ENCODE results near the gene BRAP. TPM values are rescaled to one million over a fixed set of nuclear protein-coding genes. Genes with fewer than 3 reads are reported as not detected.
"Not testable (repeated sequence)": the region's sequence is repeated elsewhere in the genome, so short reads cannot be mapped to it uniquely, and the experiment has no call there.

BRAP gene
- total RNA-seq, 1 experiment from 2014 or later: 23.6 TPM

DNA sequence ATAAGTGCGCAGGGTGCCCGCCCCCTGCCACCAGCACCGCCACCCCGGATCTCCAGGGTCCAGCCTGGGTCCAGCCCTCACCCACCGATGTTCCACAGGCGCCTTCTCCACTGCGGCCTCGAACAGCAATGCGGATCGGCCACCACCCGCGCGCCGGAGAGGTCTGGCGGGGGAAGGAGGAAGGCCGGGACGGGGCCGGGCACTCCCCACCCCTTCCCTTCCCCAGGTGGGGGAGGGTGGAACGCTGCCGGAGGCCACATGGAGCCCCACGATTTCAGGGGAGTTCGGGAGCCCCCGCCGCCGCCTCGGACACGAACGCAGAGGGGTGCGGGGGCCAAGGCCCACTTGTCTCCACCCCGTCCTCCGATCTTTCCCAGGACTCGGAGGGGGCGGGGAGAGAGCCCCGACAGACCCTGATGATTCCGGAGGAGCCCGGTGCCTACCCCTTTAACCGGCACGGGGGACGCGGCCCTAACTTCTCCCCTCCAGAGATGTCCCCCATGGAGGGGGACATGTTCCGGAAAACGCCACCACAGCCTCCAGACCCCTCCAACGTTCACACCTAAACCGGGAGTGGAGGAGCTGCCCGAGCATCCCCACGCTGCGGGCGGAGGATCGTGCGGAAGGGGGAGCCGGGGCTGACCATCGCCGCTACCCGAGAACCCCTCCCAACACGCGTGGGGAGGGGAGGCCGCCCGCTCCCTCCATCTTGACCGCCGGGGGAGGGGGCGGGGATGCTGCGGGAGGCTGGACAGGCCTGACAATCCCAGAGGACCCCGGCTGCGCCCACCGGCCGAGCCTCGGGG, 87.7 kb downstream of the BRAP start:
- Histone ChIP-seq H3K27ac (ENCODE audit: low read depth, low read length, poor library complexity, severe bottlenecking) (peak overlapping the region; percentile 98), H3K27me3 (replicated peaks; ENCODE audit: insufficient read depth, low read depth, low read length, poor library complexity) (no peaks in the 10 kb centered on the region), H3K4me3 (ENCODE audit: low read depth, low read length, poor library complexity, severe bottlenecking) (peak overlapping the region; percentile 83), H3K9me3 (ENCODE audit: low read depth, low read length, poor library complexity, severe bottlenecking) (no peaks in the 10 kb centered on the region), H3K36me3 (ENCODE audit: insufficient read depth, low read length, poor library complexity, severe bottlenecking) (no peaks in the 10 kb centered on the region), H3K4me1 (ENCODE audit: insufficient read depth, low read length, poor library complexity, severe bottlenecking) (peaks cover 15% of the 10 kb centered on the region)
- peak; percentile 38 for DNase-seq (ENCODE audit: low spot score)
- intact Hi-C loops (cut with micrococcal nuclease; ENCODE audit: unreplicated experiment): loop anchor here (5.0 kb wide), 1 partner anchor 191 kb away; the partner anchor contains the start of gene SH2B3
- ChIA-PET CTCF (no interaction called here), POLR2A (ENCODE audit: low non-redundant PET) (no interaction called here)
- BruUV-seq (replicated peaks): no TSS peak
- TF ChIP-seq, protein P1, sequence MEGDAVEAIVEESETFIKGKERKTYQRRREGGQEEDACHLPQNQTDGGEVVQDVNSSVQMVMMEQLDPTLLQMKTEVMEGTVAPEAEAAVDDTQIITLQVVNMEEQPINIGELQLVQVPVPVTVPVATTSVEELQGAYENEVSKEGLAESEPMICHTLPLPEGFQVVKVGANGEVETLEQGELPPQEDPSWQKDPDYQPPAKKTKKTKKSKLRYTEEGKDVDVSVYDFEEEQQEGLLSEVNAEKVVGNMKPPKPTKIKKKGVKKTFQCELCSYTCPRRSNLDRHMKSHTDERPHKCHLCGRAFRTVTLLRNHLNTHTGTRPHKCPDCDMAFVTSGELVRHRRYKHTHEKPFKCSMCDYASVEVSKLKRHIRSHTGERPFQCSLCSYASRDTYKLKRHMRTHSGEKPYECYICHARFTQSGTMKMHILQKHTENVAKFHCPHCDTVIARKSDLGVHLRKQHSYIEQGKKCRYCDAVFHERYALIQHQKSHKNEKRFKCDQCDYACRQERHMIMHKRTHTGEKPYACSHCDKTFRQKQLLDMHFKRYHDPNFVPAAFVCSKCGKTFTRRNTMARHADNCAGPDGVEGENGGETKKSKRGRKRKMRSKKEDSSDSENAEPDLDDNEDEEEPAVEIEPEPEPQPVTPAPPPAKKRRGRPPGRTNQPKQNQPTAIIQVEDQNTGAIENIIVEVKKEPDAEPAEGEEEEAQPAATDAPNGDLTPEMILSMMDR (conservative IDR thresholded peaks at IDR 0.05; ENCODE audit: low read depth, low read length): no peak
- no peak for TF ChIP-seq EZH2 (IDR thresholded peaks at IDR 0.05; ENCODE audit: borderline replicate concordance, low read depth, low read length, poor library complexity, severe bottlenecking)

DNA sequence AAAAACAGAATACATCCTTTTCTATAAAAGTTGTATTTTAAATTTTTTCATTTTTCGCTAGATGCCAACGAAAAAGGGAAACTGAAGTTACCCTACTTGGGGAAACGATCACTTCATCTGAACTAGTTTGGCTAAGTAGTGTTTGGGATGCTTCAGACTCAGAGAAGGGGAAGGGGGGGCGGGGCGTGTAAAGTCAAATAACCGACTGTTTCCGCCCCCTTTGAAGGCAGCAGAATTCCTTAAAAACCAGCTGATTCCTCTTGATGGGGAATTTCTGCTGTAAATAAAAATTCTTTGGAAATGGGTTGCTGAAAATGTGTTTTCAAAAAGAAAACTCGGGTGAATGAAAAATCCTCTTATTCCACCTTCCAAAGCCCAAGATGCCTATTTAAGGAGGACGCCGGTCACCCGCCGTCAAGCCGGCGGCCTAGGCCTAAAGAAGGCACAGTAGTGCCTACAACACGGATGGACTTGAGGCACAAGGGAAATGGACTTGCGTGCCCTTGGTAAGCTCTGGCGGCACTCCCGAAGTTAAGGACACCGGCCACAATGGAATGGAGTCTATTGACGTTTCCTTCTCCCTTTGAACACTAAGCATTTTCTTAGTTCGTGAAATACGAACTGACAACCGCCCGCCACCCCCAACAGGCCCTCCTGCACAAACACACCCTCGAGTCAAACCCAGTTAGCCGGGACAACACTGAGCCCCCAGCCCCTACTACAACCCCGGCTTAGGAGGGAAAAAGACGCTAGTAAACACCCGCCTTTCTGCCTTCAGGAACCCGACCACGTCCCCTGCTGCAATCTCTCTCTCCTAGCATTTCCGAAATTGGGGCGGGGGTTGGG, 88.5 kb downstream of the BRAP start:
- Histone ChIP-seq H3K4me3 (ENCODE audit: low read depth, low read length, poor library complexity, severe bottlenecking) (peak overlapping the region; percentile 83), H3K27me3 (replicated peaks; ENCODE audit: insufficient read depth, low read depth, low read length, poor library complexity) (no peaks in the 10 kb centered on the region), H3K27ac (ENCODE audit: low read depth, low read length, poor library complexity, severe bottlenecking) (peak overlapping the region; percentile 98), H3K9me3 (ENCODE audit: low read depth, low read length, poor library complexity, severe bottlenecking) (no peaks in the 10 kb centered on the region), H3K4me1 (ENCODE audit: insufficient read depth, low read length, poor library complexity, severe bottlenecking) (peaks cover 15% of the 10 kb centered on the region), H3K36me3 (ENCODE audit: insufficient read depth, low read length, poor library complexity, severe bottlenecking) (no peaks in the 10 kb centered on the region)
- ChIA-PET CTCF (no interaction called here), POLR2A (ENCODE audit: low non-redundant PET) (no interaction called here)
- DNase-seq (ENCODE audit: low spot score): peak; percentile 66
- no peak for TF ChIP-seq EZH2 (IDR thresholded peaks at IDR 0.05; ENCODE audit: borderline replicate concordance, low read depth, low read length, poor library complexity, severe bottlenecking)
- TF ChIP-seq, protein P1 (conservative IDR thresholded peaks at IDR 0.05; ENCODE audit: low read depth, low read length): no peak
- intact Hi-C loops (cut with micrococcal nuclease; ENCODE audit: unreplicated experiment): loop anchor here (5.0 kb wide), 1 partner anchor 190 kb away; the partner anchor contains the start of gene SH2B3
- BruUV-seq (replicated peaks): TSS peak; percentile 58

DNA sequence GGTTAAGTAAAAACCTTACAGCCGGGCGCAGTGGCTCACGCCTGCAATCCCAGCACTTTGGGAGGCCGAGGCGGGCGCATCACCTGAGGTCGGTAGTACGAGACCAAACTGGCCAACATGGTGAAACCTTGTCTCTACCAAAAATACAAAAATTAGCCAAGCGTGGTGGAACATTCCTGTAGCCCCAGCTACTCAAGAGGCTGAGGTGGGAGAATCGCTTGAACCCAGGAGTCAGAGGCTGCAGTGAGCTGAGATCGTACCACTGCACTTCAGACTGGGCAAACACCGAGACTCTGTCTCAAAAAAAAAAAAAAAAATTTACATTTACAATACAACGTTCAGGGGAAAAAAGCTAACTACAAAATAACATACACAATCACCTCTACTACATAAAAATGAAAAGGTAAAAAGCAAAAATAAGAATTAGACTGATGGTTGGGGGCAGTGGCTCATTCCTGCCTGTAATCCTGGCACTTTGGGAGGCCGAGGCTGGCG, 90.4 kb downstream of the BRAP start:
- H3K4me3 ChIP-seq (ENCODE audit: low read depth, low read length, poor library complexity, severe bottlenecking); H3K36me3 ChIP-seq (ENCODE audit: insufficient read depth, low read length, poor library complexity, severe bottlenecking); BruUV-seq (replicated peaks); H3K9me3 ChIP-seq (ENCODE audit: low read depth, low read length, poor library complexity, severe bottlenecking); H3K27me3 ChIP-seq (replicated peaks; ENCODE audit: insufficient read depth, low read depth, low read length, poor library complexity); DNase-seq (ENCODE audit: low spot score); H3K27ac ChIP-seq (ENCODE audit: low read depth, low read length, poor library complexity, severe bottlenecking): not testable (repeated sequence)
- peaks cover 15% of the 10 kb centered on the region for H3K4me1 ChIP-seq (ENCODE audit: insufficient read depth, low read length, poor library complexity, severe bottlenecking)
- CTCF ChIA-PET: interaction anchor here (0.5 kb wide), 1 partner anchor 16 kb away, joined by 4 read pairs; no protein-coding TSS in a partner anchor
- POLR2A ChIA-PET (ENCODE audit: low non-redundant PET): interaction anchor here (0.7 kb wide), 2 partner anchors 57 to 438 kb away, joined by 3 to 11 read pairs; no protein-coding TSS in a partner anchor
- intact Hi-C loops (cut with micrococcal nuclease; ENCODE audit: unreplicated experiment): loop anchor here (5.0 kb wide), 1 partner anchor 188 kb away; the partner anchor contains the start of gene SH2B3

Other genes starting within 250 kb of the BRAP start
- 82.8 and 94.4 TPM in 2 replicates for gene ATXN2, start 86.6 kb downstream of the BRAP start, total RNA-seq (2021)
- gene ACAD10, start 97 bp upstream of the BRAP start, total RNA-seq (2021): 32.9 and 38.8 TPM in 2 replicates
- gene ALDH2, start 81.0 kb upstream of the BRAP start, total RNA-seq (2021): 24.5 and 34.8 TPM in 2 replicates
- 67.4 and 78.6 TPM in 2 replicates for gene MAPKAPK5, start 156.3 kb upstream of the BRAP start, total RNA-seq (2021)

Data from A673 (cell line).